HUDEP-2 (cell line): ENCODE data around the gene ACOX3.
A peak's percentile ranks its signal among the peaks of the same experiment; 100 is the strongest.
"Not testable (repeated sequence)": the region's sequence is repeated elsewhere in the genome, so short reads cannot be mapped to it uniquely, and the experiment has no call there.

Experiments
- DNase-seq, 76 experiments: peaks; one replicate each; lab custom pipeline; 2025; ENCODE audit not compliant: unreplicated experiment in 76 of 76; lab: John Stamatoyannopoulos, UW

Gene ACOX3

GRCh38 chr4:8435656-8436121 lies 4.8 kb downstream of the ACOX3 start:
- peak in 32 of 76 experiments; percentile 2 to 52 (median 23) for DNase-seq

- no peak for DNase-seq
These were observed 6.1 kb downstream of the ACOX3 start for GRCh38 chr4:8434251-8435073.

GRCh38 chr4:8433136-8433535 lies 7.4 kb downstream of the ACOX3 start:
- DNase-seq: no peak

GRCh38 chr4:8431553-8431952 lies 9.0 kb downstream of the ACOX3 start:
- no peak for DNase-seq

GRCh38 chr4:8428288-8429097 lies 12.0 kb downstream of the ACOX3 start:
- DNase-seq: peak in 74 of 76 experiments; percentile 14 to 93 (median 78)

- peak in 6 of 76 experiments; percentile 5 to 40 (median 19) for DNase-seq
These were observed 12.7 kb downstream of the ACOX3 start for GRCh38 chr4:8427761-8428287.

GRCh38 chr4:8427262-8427661 lies 13.3 kb downstream of the ACOX3 start:
- no peak for DNase-seq

GRCh38 chr4:8422786-8423185 lies 17.7 kb downstream of the ACOX3 start:
- DNase-seq: no peak

- no peak for DNase-seq
These were observed 18.2 kb downstream of the ACOX3 start for GRCh38 chr4:8422327-8422726.

GRCh38 chr4:8420151-8420550 lies 20.4 kb downstream of the ACOX3 start:
- not testable (repeated sequence) for DNase-seq

GRCh38 chr4:8419222-8420041 lies 21.1 kb downstream of the ACOX3 start:
- DNase-seq: no peak

- DNase-seq: no peak
These were observed 23.4 kb downstream of the ACOX3 start for GRCh38 chr4:8417071-8417614.

- no peak for DNase-seq
These were observed 26.1 kb downstream of the ACOX3 start for GRCh38 chr4:8414377-8414776.

- DNase-seq: no peak
These were observed 28.2 kb downstream of the ACOX3 start for GRCh38 chr4:8412288-8412687.

- DNase-seq: no peak
These were observed 29.0 kb downstream of the ACOX3 start for GRCh38 chr4:8411351-8412180.

- DNase-seq: peak in 43 of 76 experiments; percentile 3 to 54 (median 19)
These were observed 29.8 kb downstream of the ACOX3 start for GRCh38 chr4:8410641-8411271.

- no peak for DNase-seq
These were observed 30.4 kb downstream of the ACOX3 start for GRCh38 chr4:8410066-8410625.

- peak in 75 of 76 experiments; percentile 33 to 96 (median 82) for DNase-seq
These were observed 31.1 kb downstream of the ACOX3 start for GRCh38 chr4:8409264-8410065.
